ENCODE data around the gene CHD9. TPM values are rescaled to one million over a fixed set of nuclear protein-coding genes. Genes with fewer than 3 reads are reported as not detected.

CHD9 gene
- total RNA-seq, 1 donor from 2014 or later: 86.0 TPM

GRCh38 chr16:53154513-53154912 lies 99.7 kb downstream of the CHD9 start:
- Histone ChIP-seq H3F3A (ENCODE audit: low read depth) (no peaks in the 10 kb centered on the region), H3K36me3 (peaks cover 5% of the 10 kb centered on the region), H3K9me3 (ENCODE audit: low read depth) (peaks cover 10% of the 10 kb centered on the region), H4K20me1 (ENCODE audit: low read depth) (peaks cover 4% of the 10 kb centered on the region), H2AFZ (replicated peaks) (no peak overlapping the region), H3K4me2 (no peak overlapping the region), H3K79me2 (ENCODE audit: low read depth) (peaks cover 18% of the 10 kb centered on the region), H3K27me3 (no peaks in the 10 kb centered on the region), H3K27ac (no peak overlapping the region), H3K4me3 (no peak overlapping the region), H3K4me1 (peaks cover 6% of the 10 kb centered on the region), H3K9ac (no peak overlapping the region)
- no peak for TF ChIP-seq CTCF (IDR thresholded peaks at IDR 0.05)
- TF ChIP-seq EZH2phosphoT487 (IDR thresholded peaks at IDR 0.05): no peak
- TF ChIP-seq EZH2 (IDR thresholded peaks at IDR 0.05): no peak
- Mint-ChIP-seq H3K4me3 (no peak overlapping the region), H3K4me1 (peaks cover 7% of the 10 kb centered on the region), H3K36me3 (peaks cover 16% of the 10 kb centered on the region), H3K27ac (no peak overlapping the region), H3K9me3 (peaks cover 2% of the 10 kb centered on the region), H3K27me3 (ENCODE audit: insufficient read depth, low read depth) (no peaks in the 10 kb centered on the region)
- no peak for DNase-seq (ENCODE audit: low spot score)

DNA sequence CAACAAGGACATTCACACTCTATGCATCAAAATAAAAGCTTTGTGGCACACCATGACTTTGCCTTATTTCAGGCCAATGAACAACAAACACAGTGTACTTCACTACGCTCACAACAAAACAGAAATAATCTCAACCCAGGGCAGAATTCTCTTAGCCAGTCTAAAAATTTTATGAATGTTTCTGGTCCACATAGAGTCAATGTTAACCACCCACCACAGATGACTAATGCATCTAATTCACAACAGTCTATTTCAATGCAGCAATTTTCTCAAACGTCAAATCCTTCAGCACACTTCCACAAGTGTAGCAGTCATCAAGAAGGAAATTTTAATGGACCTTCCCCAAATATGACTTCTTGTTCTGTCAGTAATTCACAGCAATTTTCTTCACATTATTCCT lies 101.7 kb downstream of the CHD9 start:
- H3K9ac ChIP-seq: no peak overlapping the region
- no peaks in the 10 kb centered on the region for H3K27me3 ChIP-seq
- peaks cover 6% of the 10 kb centered on the region for H3K79me2 ChIP-seq (ENCODE audit: low read depth)
- no peaks in the 10 kb centered on the region for H3K36me3 ChIP-seq
- H4K20me1 ChIP-seq (ENCODE audit: low read depth): peaks cover 7% of the 10 kb centered on the region
- no peak overlapping the region for H2AFZ ChIP-seq (replicated peaks)
- no peaks in the 10 kb centered on the region for H3F3A ChIP-seq (ENCODE audit: low read depth)
- Mint-ChIP-seq H3K9me3 (no peaks in the 10 kb centered on the region), H3K27ac (no peak overlapping the region), H3K4me1 (peaks cover 7% of the 10 kb centered on the region), H3K27me3 (ENCODE audit: insufficient read depth, low read depth) (no peaks in the 10 kb centered on the region), H3K4me3 (no peak overlapping the region), H3K36me3 (peaks cover 16% of the 10 kb centered on the region)
- no peak for TF ChIP-seq CTCF (IDR thresholded peaks at IDR 0.05)
- no peak for DNase-seq (ENCODE audit: low spot score)
- no peak overlapping the region for H3K4me2 ChIP-seq
- H3K9me3 ChIP-seq (ENCODE audit: low read depth): no peaks in the 10 kb centered on the region
- H3K27ac ChIP-seq: no peak overlapping the region
- peaks cover 6% of the 10 kb centered on the region for H3K4me1 ChIP-seq
- no peak overlapping the region for H3K4me3 ChIP-seq

- Histone ChIP-seq H3K79me2 (ENCODE audit: low read depth) (no peaks in the 10 kb centered on the region), H3K27me3 (no peaks in the 10 kb centered on the region), H3K27ac (no peak overlapping the region), H4K20me1 (ENCODE audit: low read depth) (peaks cover 3% of the 10 kb centered on the region), H3K4me2 (no peak overlapping the region), H3K4me1 (no peaks in the 10 kb centered on the region), H3K36me3 (no peaks in the 10 kb centered on the region), H2AFZ (replicated peaks) (no peak overlapping the region), H3F3A (ENCODE audit: low read depth) (no peaks in the 10 kb centered on the region), H3K9me3 (ENCODE audit: low read depth) (no peaks in the 10 kb centered on the region), H3K4me3 (no peak overlapping the region), H3K9ac (no peak overlapping the region)
- TF ChIP-seq EZH2 (IDR thresholded peaks at IDR 0.05) (no peak), CTCF (IDR thresholded peaks at IDR 0.05) (peak; percentile 83)
- no peaks in the 10 kb centered on the region for H3K9me3 Mint-ChIP-seq
- H3K4me3 Mint-ChIP-seq: no peak overlapping the region
- H3K4me1 Mint-ChIP-seq: no peaks in the 10 kb centered on the region
- peaks cover 3% of the 10 kb centered on the region for H3K27me3 Mint-ChIP-seq (ENCODE audit: insufficient read depth, low read depth)
- DNase-seq (ENCODE audit: low spot score): peak; percentile 65
- peaks cover 16% of the 10 kb centered on the region for H3K36me3 Mint-ChIP-seq
- no peak overlapping the region for H3K27ac Mint-ChIP-seq
Observed at GRCh38 chr16:53159781-53160436, 105.1 kb downstream of the CHD9 start.
